SH-SY5Y (cell line): Measurements from ENCODE around the gene PERCC1.

Experiments
- GATA2 ChIP-seq: IDR thresholded peaks from 2 replicates; pipeline ENCODE4 v1.6.1; 2011; ENCODE audit warnings: mild to moderate bottlenecking, low read depth, low read length
- GATA3 ChIP-seq: IDR thresholded peaks from 2 replicates; pipeline ENCODE4 v1.6.1; 2011; ENCODE audit warnings: low read depth, mild to moderate bottlenecking, low read length, moderate library complexity

DNA sequence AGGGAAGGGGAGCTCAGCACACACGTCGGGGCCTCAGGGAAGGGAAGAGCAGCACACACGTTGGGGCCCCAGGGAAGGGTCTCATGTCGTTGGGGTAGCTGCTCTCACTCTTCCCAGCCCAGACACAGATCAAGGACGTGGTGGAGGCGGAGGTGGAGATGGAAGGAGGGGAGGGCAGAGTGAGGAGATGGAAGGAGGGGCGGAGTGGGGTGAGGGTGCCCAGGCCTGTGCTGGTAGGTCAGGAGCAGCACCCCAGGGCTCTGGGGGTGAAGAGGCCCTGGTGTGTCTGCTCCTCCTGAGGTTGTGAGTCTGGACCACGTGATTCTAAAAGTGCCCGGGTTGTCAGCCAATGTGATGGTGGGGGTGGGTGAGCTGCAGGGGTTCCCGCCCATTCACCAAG, 29.1 kb downstream of the PERCC1 start:
- TF ChIP-seq GATA2 = no peak
- no peak for TF ChIP-seq GATA3
